ENCODE data around the gene KIAA0930.
A peak's percentile ranks its signal among the peaks of the same experiment; 100 is the strongest.

KIAA0930 gene

GRCh38 chr22:45163099-45163450 is 77.6 kb downstream of the KIAA0930 start:
- peak overlapping the region; percentile 77 to 80 for H3K4me3 ChIP-seq (replicated peaks in 1 of 2; ENCODE audit: low read depth in 2 of 2, low read length in 2 of 2)
- peak; percentile 56 to 60 for DNase-seq (ENCODE audit: low read depth in 2 of 2)
- TF ChIP-seq CTCF (IDR thresholded peaks at IDR 0.05; ENCODE audit: low read depth, low read length), result no peak

DNA sequence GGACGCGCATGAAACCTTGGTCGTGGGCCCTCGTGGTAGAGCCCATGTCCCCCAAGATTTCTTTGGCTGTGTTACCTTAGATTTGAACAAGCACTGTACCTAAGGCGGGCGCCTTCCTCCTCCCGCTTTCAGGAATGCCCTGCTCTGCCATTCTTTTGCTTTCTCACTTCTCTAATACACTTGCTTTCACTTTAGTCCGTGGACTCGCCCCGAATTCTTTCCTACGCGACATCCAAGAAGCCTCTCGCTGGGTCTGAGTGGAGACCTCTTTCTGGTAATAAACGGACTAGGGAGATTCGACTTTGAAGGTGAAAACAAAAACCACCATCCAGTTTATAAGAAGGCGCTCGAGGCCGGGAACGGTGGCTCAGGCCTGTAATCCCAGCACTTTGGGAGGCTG is 78.2 kb downstream of the KIAA0930 start:
- no peak for DNase-seq (ENCODE audit: low read depth in 2 of 2)
- peak overlapping the region; percentile 77 to 80 for H3K4me3 ChIP-seq (replicated peaks in 1 of 2; ENCODE audit: low read depth in 2 of 2, low read length in 2 of 2)
- TF ChIP-seq CTCF (IDR thresholded peaks at IDR 0.05; ENCODE audit: low read depth, low read length), result no peak

- TF ChIP-seq CTCF (IDR thresholded peaks at IDR 0.05; ENCODE audit: low read depth, low read length), result no peak
- no peak overlapping the region for H3K4me3 ChIP-seq (replicated peaks in 1 of 2; ENCODE audit: low read depth in 2 of 2, low read length in 2 of 2)
- DNase-seq (ENCODE audit: low read depth in 2 of 2), result peak in 1 of 2 donors; percentile 72
Measured at GRCh38 chr22:45159652-45160462, 80.8 kb downstream of the KIAA0930 start.

GRCh38 chr22:45157907-45158306 is 82.8 kb downstream of the KIAA0930 start:
- DNase-seq (ENCODE audit: low read depth in 2 of 2), result no peak

DNA sequence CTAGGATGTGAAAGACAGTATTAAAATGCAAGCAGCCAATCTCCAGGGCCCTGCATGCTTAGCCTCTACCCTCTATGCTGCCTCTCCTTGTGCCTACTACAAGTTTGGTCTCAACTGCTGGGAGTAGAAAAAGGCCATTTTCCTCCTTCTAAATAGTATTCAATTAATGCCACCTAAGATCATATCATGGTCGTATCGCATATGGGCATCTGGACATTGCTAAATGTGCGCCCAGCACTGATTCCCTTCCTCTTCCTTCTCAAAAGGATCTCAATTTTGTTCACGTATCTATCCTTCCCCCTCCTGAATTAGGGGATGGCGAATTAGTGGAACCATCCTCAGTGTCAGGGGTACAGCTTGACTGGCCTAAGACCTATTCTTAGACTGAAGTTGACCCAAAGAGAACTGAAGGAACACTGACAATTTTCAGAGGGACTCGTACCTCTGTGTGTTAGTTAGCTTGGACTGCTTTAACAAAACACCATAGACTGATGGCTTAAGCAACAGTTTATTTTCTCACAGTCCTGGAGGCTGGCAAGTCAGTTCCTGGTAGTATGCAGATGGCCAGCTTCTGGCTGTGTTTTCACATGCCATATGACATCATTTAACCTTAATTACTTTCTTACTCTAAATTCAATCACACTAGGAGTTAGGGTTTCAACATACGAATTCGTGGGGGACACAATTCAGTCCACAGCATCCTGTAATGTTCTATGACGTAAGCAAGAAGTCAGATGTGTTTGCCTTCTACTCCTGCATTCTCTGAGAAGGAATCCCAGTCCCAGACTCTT is 85.4 kb downstream of the KIAA0930 start:
- no peak overlapping the region for H3K4me3 ChIP-seq (replicated peaks in 1 of 2; ENCODE audit: low read depth in 2 of 2, low read length in 2 of 2)
- no peak for TF ChIP-seq CTCF (IDR thresholded peaks at IDR 0.05; ENCODE audit: low read depth, low read length)
- peak in 1 of 2 donors; percentile 65 for DNase-seq (ENCODE audit: low read depth in 2 of 2)

More at GRCh38 chr22:45157907-45158306, 82.8 kb downstream of the KIAA0930 start:
- TF ChIP-seq CTCF (IDR thresholded peaks at IDR 0.05; ENCODE audit: low read depth, low read length), result no peak
- no peak overlapping the region for H3K4me3 ChIP-seq (replicated peaks in 1 of 2; ENCODE audit: low read depth in 2 of 2, low read length in 2 of 2)

DNA sequence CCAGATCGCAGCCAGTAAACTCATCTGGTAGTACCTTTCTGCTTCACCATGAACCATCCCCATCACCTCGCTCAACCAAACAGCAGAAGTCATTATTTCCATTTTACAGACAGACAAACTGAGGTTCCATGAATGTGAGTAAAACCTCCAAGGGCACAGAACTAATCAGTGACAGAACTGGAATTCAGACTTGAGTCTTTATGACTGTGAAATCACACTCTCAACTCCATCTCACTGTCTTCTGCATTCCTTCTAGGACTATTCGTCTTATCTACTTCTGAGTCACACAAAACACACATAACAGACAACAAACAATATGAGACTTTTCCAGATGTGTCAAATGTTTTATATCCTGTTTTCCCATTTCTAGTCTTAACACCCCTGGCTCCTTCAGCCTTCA is 86.3 kb downstream of the KIAA0930 start:
- no peak overlapping the region for H3K4me3 ChIP-seq (replicated peaks in 1 of 2; ENCODE audit: low read depth in 2 of 2, low read length in 2 of 2)
- DNase-seq (ENCODE audit: low read depth in 2 of 2), result peak; percentile 59 to 78
- TF ChIP-seq CTCF (IDR thresholded peaks at IDR 0.05; ENCODE audit: low read depth, low read length), result no peak
